ENCODE measurements around the gene PXMP2.
"Not testable (repeated sequence)": the region's sequence is repeated elsewhere in the genome, so short reads cannot be mapped to it uniquely, and the experiment has no call there.

DNA sequence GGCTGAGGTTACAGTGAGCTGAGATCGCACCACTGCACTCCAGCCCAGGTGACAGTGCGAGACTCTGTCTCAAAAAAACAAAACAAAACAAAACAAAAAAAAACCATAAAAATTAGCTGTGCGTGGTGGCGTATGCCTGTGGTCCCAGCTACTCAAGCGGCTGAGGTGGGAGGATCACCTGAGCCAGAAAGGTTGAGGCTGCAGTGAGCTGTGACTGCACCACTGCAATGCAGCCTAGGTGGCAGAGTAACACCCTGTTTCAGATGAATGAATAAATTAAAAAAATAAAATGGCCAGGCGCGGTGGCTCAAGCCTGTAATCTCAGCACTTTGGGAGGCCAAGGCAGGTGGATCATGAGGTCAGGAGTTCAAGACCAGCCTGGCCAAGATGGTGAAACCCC, 66.3 kb downstream of the PXMP2 start:
- TF ChIP-seq, protein P1, sequence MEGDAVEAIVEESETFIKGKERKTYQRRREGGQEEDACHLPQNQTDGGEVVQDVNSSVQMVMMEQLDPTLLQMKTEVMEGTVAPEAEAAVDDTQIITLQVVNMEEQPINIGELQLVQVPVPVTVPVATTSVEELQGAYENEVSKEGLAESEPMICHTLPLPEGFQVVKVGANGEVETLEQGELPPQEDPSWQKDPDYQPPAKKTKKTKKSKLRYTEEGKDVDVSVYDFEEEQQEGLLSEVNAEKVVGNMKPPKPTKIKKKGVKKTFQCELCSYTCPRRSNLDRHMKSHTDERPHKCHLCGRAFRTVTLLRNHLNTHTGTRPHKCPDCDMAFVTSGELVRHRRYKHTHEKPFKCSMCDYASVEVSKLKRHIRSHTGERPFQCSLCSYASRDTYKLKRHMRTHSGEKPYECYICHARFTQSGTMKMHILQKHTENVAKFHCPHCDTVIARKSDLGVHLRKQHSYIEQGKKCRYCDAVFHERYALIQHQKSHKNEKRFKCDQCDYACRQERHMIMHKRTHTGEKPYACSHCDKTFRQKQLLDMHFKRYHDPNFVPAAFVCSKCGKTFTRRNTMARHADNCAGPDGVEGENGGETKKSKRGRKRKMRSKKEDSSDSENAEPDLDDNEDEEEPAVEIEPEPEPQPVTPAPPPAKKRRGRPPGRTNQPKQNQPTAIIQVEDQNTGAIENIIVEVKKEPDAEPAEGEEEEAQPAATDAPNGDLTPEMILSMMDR (conservative IDR thresholded peaks at IDR 0.05), result not testable (repeated sequence)
- TF ChIP-seq ZFX (IDR thresholded peaks at IDR 0.05), result not testable (repeated sequence)
